ENCODE data around the gene PRRT1B.

- TF ChIP-seq CTCF (conservative IDR thresholded peaks at IDR 0.05; ENCODE audit: low read length) (no peak), EZH2phosphoT487 (IDR thresholded peaks at IDR 0.05; ENCODE audit: borderline replicate concordance) (no peak)
These were observed 29.7 kb downstream of the PRRT1B start for GRCh38 chr9:131574730-131575640.

Data from Loucy (cell line).